ENCODE measurements around the gene PCYOX1L.
A peak's percentile ranks its signal among the peaks of the same experiment; 100 is the strongest.

PCYOX1L gene

DNA sequence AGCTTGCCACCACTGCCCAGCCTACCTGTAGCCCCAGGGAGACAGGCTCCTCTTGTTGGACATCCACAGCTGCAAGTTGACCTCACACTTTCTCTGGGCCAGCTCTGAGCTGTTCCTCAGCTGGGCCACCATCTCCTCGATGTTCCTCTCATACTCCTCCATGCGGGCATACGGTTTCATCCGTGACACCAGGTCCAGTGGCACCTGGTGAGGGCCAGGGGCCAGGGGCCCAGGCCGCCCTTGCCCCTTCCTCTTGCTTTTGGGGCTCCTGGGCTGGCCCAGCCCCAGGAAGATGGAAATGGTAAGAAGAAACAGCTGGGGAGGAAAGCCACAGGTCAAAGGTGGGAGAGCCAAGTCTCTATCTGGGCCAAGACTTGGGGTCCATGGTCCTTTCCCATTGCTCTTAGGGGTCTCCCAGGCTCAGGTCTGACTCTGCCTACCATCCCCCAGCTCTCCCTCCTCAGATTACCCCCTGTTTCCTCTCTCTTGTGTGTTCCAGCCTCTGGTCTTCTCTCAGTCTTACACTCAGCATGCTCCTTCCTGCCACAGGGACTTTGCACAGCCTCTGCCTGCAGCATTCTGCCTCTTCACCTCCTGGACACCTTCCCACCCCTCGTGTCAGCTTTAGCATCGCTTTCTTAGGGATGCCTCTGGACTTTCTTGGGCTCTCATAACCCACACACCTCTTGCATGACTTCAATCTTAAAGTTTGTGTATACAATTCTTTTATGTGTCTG, 19.0 kb downstream of the PCYOX1L start:
- no peak overlapping the region for H3K27ac ChIP-seq (ENCODE audit: low read length)
- no peak for DNase-seq (ENCODE audit: low read depth, low spot score)
- no peak overlapping the region for H3K4me3 ChIP-seq (ENCODE audit: low read length)
- no CpG with 5 or more reads among the region's 7 CpGs for WGBS (ENCODE audit: insufficient coverage, insufficient read length)
- no peaks in the 10 kb centered on the region for H3K27me3 ChIP-seq (ENCODE audit: control insufficient read depth, insufficient read depth, low read length)
- H3K36me3 ChIP-seq (ENCODE audit: control insufficient read depth, insufficient read depth, low read length) = no peaks in the 10 kb centered on the region
- H3K9me3 ChIP-seq (ENCODE audit: control insufficient read depth, insufficient read depth, low read length) = no peaks in the 10 kb centered on the region
- peaks cover 1% of the 10 kb centered on the region; the same call in 1 of the 2 replicates for H3K4me1 ChIP-seq (ENCODE audit: control insufficient read depth, insufficient read depth, low read length)

DNA sequence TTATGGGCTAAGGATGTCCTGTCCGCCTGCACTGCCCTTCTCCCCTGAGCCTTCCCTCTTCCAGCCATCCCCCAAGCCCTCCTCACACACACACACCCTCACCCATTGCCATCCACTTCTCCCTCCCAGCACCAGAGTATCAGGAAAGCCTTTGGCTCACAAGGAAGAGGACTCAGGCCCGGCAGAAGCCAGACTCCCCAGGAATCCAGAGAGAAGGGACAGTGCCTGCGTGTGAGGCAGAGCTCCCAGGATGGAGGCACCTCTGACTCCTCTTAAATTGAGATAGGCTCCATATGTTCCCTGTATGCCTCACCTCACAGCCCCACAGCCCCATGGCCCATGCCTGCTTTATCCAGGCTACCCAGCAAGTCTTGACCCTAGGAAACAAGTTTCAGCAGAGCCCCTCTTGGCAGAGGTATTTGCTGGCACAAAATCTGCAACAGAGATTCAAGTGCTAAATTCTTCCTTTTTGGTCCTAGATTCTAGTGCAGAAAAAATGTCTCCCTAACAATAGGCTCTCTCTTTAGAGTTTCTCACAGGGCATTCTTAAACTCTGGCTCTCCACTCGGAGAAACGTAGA, 20.5 kb downstream of the PCYOX1L start:
- no peaks in the 10 kb centered on the region for H3K27me3 ChIP-seq (ENCODE audit: control insufficient read depth, insufficient read depth, low read length)
- DNase-seq (ENCODE audit: low read depth, low spot score) = no peak
- no CpG with 5 or more reads among the region's 5 CpGs for WGBS (ENCODE audit: insufficient coverage, insufficient read length)
- no peaks in the 10 kb centered on the region for H3K9me3 ChIP-seq (ENCODE audit: control insufficient read depth, insufficient read depth, low read length)
- peaks cover 1% of the 10 kb centered on the region; the same call in 1 of the 2 replicates for H3K4me1 ChIP-seq (ENCODE audit: control insufficient read depth, insufficient read depth, low read length)
- no peaks in the 10 kb centered on the region for H3K36me3 ChIP-seq (ENCODE audit: control insufficient read depth, insufficient read depth, low read length)
- H3K4me3 ChIP-seq (ENCODE audit: low read length) = no peak overlapping the region
- H3K27ac ChIP-seq (ENCODE audit: low read length) = no peak overlapping the region

DNA sequence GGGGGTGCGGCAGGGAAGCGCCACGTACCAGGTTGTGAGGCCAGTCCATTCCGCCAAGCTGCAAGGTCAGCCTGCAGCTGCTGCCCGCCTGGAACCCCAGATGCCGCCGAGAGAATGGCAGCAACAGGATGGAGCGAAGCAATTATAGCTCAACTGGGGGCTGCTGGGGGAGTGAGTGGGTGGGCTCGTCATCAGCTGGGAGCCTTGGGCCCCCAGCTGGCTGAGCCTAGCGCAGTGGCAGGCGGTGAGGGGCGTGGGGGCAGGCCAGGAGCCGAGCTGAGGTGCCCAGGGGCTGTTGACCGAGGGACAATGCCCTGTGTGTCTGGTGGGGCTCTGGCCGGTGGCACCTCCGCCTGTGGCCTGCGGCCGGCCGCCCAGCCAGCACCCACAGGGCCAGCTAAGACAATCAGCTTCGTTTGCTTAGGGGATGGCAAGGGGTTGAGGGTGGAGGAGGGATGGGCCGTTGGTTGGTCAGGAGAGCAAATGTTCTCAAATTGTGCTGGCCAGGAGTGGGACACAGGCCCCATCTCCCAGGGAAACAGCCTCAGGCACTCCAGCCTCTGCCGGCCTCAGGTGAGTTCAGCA, 21.4 kb downstream of the PCYOX1L start, which contains the start of gene IL17B:
Gene IL17B, minus strand, starts transcription at position 116 of the 585 bp plus-strand sequence. Its CDS starts 67 bp downstream, at position 49.
- WGBS (ENCODE audit: insufficient coverage, insufficient read length) = no CpG with 5 or more reads among the region's 22 CpGs

DNA sequence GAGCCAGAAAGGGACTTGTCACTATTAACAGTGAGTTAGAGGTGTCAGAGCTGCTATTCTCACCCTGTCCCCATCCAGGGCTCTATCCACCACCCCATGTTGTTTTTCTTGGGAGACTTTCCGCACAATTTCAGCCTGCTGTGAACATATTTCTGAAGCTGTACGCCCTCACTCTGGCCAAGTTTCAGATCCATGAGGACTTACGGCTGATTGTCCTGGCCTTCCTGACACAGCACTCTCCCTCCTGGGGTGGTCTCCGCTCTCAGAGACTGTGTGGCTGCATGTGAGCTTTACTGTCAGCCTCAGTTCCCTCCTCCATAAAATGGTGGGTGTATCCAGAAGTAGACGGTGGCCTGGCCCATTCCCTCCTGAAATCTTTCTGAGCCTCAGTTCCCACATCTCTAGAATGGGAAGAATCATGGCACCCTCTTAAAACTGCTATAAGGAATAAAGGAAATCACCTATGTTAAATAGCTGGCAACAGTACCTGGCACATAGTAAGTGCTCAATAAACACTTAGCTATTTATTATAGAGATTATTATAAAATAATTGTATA, 22.1 kb downstream of the PCYOX1L start:
- WGBS (ENCODE audit: insufficient coverage, insufficient read length) = no CpG with 5 or more reads among the region's 5 CpGs
- DNase-seq (ENCODE audit: low read depth, low spot score) = no peak

More for the DNA sequence above, 21.4 kb downstream of the PCYOX1L start, which contains the start of gene IL17B:
- no peaks in the 10 kb centered on the region for H3K36me3 ChIP-seq (ENCODE audit: control insufficient read depth, insufficient read depth, low read length)
- no peak within 1 kb of the TSS for H3K27ac ChIP-seq (ENCODE audit: low read length)
- H3K4me3 ChIP-seq (ENCODE audit: low read length) = no peak within 1 kb of the TSS
- no peak for DNase-seq (ENCODE audit: low read depth, low spot score)
- H3K9me3 ChIP-seq (ENCODE audit: control insufficient read depth, insufficient read depth, low read length) = no peaks in the 10 kb centered on the region
- peaks cover 1% of the 10 kb centered on the region; the same call in 1 of the 2 replicates for H3K4me1 ChIP-seq (ENCODE audit: control insufficient read depth, insufficient read depth, low read length)
- H3K27me3 ChIP-seq (ENCODE audit: control insufficient read depth, insufficient read depth, low read length) = no peaks in the 10 kb centered on the region

DNA sequence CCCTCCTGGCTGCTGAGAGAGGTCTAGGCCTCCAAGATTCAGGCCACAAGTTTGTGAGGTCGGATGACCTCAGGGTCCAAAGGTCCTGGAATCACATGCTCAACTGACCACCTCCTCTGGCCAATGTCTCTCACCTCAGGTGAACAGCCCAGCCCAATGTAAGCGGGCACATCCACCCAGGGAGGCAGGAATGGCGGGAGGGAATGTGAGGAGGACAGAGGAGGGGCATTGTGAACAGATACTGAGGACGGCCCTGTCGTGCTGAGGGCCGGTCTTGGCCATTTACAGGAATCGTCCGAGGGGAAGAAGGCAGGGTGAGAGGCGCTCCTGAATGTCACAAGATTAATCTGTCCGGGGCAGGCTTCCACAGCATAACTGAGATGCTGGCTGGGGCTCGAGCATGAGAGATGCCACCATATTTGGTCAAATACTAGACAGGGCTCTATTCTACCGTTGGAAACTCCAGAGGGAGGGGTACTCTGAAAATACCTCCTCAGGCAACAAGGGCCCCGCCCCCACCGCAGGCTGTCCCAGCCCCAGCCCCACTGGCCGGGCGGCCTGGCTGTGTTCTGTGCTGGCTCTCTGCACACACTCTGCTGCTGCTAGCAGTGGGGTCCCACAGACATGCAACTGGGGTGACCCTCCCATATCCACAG, 22.7 kb downstream of the PCYOX1L start:
- no peak for DNase-seq (ENCODE audit: low read depth, low spot score)
- Histone ChIP-seq H3K27ac (ENCODE audit: low read length) (no peak overlapping the region), H3K4me1 (ENCODE audit: control insufficient read depth, insufficient read depth, low read length) (peaks cover 1% of the 10 kb centered on the region; the same call in 1 of the 2 replicates), H3K36me3 (ENCODE audit: control insufficient read depth, insufficient read depth, low read length) (no peaks in the 10 kb centered on the region), H3K9me3 (ENCODE audit: control insufficient read depth, insufficient read depth, low read length) (no peaks in the 10 kb centered on the region), H3K4me3 (ENCODE audit: low read length) (no peak overlapping the region), H3K27me3 (ENCODE audit: control insufficient read depth, insufficient read depth, low read length) (no peaks in the 10 kb centered on the region)
- WGBS (ENCODE audit: insufficient coverage, insufficient read length) = no CpG with 5 or more reads among the region's 16 CpGs

More for the DNA sequence above, 22.1 kb downstream of the PCYOX1L start:
- Histone ChIP-seq H3K27me3 (ENCODE audit: control insufficient read depth, insufficient read depth, low read length) (no peaks in the 10 kb centered on the region), H3K36me3 (ENCODE audit: control insufficient read depth, insufficient read depth, low read length) (no peaks in the 10 kb centered on the region), H3K9me3 (ENCODE audit: control insufficient read depth, insufficient read depth, low read length) (no peaks in the 10 kb centered on the region), H3K4me1 (ENCODE audit: control insufficient read depth, insufficient read depth, low read length) (peaks cover 1% of the 10 kb centered on the region; the same call in 1 of the 2 replicates), H3K4me3 (ENCODE audit: low read length) (no peak overlapping the region), H3K27ac (ENCODE audit: low read length) (no peak overlapping the region)

DNA sequence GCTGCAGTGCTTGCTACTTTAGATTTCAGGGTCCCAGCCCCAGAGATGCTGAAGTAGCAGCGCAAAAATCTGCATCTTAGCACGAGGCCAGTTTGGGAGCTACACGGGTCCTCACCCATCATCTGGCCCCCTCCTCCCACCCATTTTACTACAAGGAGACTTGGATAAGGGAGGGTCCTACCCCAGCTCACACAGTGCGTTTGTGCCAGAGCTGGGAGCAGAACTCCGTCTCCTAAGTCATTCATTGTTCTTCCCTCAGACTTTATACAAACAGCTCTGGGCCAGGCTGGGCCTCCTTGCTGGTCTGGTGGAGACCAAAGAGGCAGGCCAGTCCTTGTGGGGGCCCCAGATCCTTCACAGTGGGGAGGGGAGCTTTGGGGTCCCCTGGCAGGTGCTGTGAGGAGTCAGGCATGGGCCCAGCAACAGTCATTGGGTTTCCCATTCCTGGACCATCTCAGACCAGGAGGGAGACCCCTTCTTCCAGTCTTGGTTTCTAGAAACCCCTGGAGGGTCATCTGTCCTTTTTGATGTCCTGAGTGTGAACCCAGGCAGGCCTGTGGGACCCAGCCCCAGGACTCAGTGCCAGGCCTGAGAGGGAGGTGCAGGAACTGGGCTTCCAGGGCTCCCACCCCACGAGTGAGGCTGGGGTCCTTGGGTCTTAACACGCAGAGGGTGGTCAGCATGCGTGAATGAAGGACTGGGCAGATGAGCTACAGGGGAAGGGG, 23.6 kb downstream of the PCYOX1L start:
- Histone ChIP-seq H3K4me1 (ENCODE audit: control insufficient read depth, insufficient read depth, low read length) (peaks cover 1% of the 10 kb centered on the region; the same call in 1 of the 2 replicates), H3K4me3 (ENCODE audit: low read length) (no peak overlapping the region), H3K9me3 (ENCODE audit: control insufficient read depth, insufficient read depth, low read length) (peaks cover 1% of the 10 kb centered on the region; the same call in 1 of the 2 replicates), H3K27me3 (ENCODE audit: control insufficient read depth, insufficient read depth, low read length) (no peaks in the 10 kb centered on the region), H3K27ac (ENCODE audit: low read length) (no peak overlapping the region), H3K36me3 (ENCODE audit: control insufficient read depth, insufficient read depth, low read length) (no peaks in the 10 kb centered on the region)
- DNase-seq (ENCODE audit: low read depth, low spot score) = no peak
- WGBS (ENCODE audit: insufficient coverage, insufficient read length) = no CpG with 5 or more reads among the region's 8 CpGs

DNA sequence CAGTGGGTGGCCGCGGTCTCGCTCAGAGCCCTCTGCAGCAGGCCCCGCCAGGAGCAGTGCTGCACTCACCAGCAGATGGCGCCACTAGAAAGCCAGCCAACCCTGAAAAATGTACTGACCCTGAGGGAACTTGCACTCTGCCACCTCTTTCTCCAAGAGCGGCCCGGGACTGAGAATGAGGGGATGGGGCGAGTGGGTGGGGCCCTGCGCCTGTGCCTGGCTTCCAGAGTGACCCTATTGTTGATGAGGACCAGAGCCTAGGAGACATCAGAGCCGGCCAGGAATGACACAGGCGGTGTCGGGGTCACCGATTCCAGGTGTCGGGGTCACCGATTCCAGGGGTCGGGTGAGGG, 24.1 kb downstream of the PCYOX1L start:
- Histone ChIP-seq H3K4me1 (ENCODE audit: control insufficient read depth, insufficient read depth, low read length) (peaks cover 1% of the 10 kb centered on the region; the same call in 1 of the 2 replicates), H3K36me3 (ENCODE audit: control insufficient read depth, insufficient read depth, low read length) (no peaks in the 10 kb centered on the region), H3K27ac (ENCODE audit: low read length) (no peak overlapping the region), H3K4me3 (ENCODE audit: low read length) (no peak overlapping the region), H3K27me3 (ENCODE audit: control insufficient read depth, insufficient read depth, low read length) (no peaks in the 10 kb centered on the region), H3K9me3 (ENCODE audit: control insufficient read depth, insufficient read depth, low read length) (peaks cover 1% of the 10 kb centered on the region; the same call in 1 of the 2 replicates)
- peak; percentile 67 for DNase-seq (ENCODE audit: low read depth, low spot score)
- no CpG with 5 or more reads among the region's 16 CpGs for WGBS (ENCODE audit: insufficient coverage, insufficient read length)

DNA sequence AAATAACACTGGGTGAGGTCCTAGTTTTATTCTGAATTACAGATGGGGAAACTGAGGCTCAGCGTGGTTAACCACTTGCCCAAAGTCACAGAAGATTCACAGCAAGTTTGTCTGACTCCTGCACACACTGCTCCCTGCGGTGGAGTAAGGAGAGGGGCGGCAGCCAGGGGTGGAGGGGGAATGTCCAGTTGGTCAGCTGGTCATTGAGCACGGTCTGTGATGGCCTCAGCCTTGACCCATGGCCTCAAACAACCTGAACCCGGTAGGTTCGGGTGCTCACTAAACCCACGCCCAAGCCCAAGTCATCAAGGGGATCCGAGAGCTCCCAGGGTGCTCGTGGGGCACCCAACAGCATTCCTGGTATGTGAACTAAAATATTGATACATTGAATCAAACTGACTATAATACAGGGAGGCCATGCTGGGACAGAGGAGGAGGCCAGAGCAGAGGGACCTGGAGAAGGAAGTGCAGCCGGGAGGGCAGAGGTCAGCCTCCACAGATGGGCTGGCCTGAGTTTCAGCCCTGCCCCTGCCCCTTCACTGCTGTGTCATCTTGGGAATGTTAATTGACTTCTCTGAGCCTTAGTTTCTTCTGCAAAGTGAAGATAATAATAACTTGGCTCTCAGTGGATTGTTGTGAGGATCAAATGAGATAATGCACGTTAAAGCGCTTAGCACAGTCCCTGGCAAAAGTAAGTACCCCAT, 24.8 kb downstream of the PCYOX1L start:
- Histone ChIP-seq H3K27ac (ENCODE audit: low read length) (no peak overlapping the region), H3K36me3 (ENCODE audit: control insufficient read depth, insufficient read depth, low read length) (no peaks in the 10 kb centered on the region), H3K27me3 (ENCODE audit: control insufficient read depth, insufficient read depth, low read length) (no peaks in the 10 kb centered on the region), H3K9me3 (ENCODE audit: control insufficient read depth, insufficient read depth, low read length) (peaks cover 1% of the 10 kb centered on the region; the same call in 1 of the 2 replicates), H3K4me3 (ENCODE audit: low read length) (no peak overlapping the region), H3K4me1 (ENCODE audit: control insufficient read depth, insufficient read depth, low read length) (peaks cover 1% of the 10 kb centered on the region; the same call in 1 of the 2 replicates)
- no peak for DNase-seq (ENCODE audit: low read depth, low spot score)
- no CpG with 5 or more reads among the region's 12 CpGs for WGBS (ENCODE audit: insufficient coverage, insufficient read length)

DNA sequence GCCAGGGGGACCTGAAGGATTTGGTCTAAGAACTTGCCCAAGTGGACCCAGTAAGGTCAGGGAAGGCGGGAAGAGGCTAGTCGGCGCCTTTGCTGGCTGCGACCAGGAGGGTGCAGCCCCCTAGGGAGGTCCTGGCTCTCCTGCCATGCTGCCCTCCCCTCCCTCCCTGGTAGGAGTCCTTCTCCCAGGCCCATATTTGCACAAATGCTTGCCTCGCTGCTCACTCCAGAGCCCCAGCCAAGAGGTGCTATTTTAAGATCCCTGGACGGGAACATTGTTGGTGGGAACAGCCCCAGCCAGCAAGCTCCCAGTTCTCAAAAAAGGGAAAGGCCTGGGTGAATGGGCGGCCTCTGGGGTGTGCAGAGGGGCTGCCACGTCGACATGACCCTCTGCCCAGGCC, 25.6 kb downstream of the PCYOX1L start:
- no CpG with 5 or more reads among the region's 9 CpGs for WGBS (ENCODE audit: insufficient coverage, insufficient read length)
- H3K9me3 ChIP-seq (ENCODE audit: control insufficient read depth, insufficient read depth, low read length) = peaks cover 1% of the 10 kb centered on the region; the same call in 1 of the 2 replicates
- no peaks in the 10 kb centered on the region for H3K27me3 ChIP-seq (ENCODE audit: control insufficient read depth, insufficient read depth, low read length)
- no peak overlapping the region for H3K4me3 ChIP-seq (ENCODE audit: low read length)
- no peaks in the 10 kb centered on the region for H3K36me3 ChIP-seq (ENCODE audit: control insufficient read depth, insufficient read depth, low read length)
- no peak overlapping the region for H3K27ac ChIP-seq (ENCODE audit: low read length)
- peaks cover 1% of the 10 kb centered on the region; the same call in 1 of the 2 replicates for H3K4me1 ChIP-seq (ENCODE audit: control insufficient read depth, insufficient read depth, low read length)
- DNase-seq (ENCODE audit: low read depth, low spot score) = no peak
